ACC112 (cell line): ENCODE data around the gene LRBA.
"Not testable (repeated sequence)": the region's sequence is repeated elsewhere in the genome, so short reads cannot be mapped to it uniquely, and the experiment has no call there.

Experiments used
- H2AFZ ChIP-seq: fragments of 200-600 bp; sonication (generic); one replicate; pipeline ENCODE4 v1.6.0; 2017; ENCODE audit warnings: antibody characterized with exemption, low read length; ENCODE audit not compliant: unreplicated experiment
- H3K27ac ChIP-seq: fragments of 200-600 bp; sonication (generic); 2 replicates; pipeline ENCODE4 v1.5.1; 2014; ENCODE audit warnings: low read depth, mild to moderate bottlenecking, antibody characterized with exemption, low read length, moderate library complexity
- H3K27me3 ChIP-seq: fragments of 200-600 bp; sonication (generic); 2 replicates; pipeline ENCODE4 v1.6.1; 2014; ENCODE audit warnings: mild to moderate bottlenecking, antibody characterized with exemption, low read length, moderate library complexity, mixed read lengths; ENCODE audit not compliant: insufficient read depth
- H3K36me3 ChIP-seq: fragments of 200-600 bp; sonication (generic); 2 replicates; pipeline ENCODE4 v1.6.1; 2016; ENCODE audit warnings: mild to moderate bottlenecking, antibody characterized with exemption, low read length, moderate library complexity, mixed read lengths; ENCODE audit not compliant: insufficient read depth
- H3K4me1 ChIP-seq: fragments of 200-600 bp; sonication (generic); one replicate; pipeline ENCODE4 v1.6.1; 2016; ENCODE audit warnings: low read length, mixed read lengths; ENCODE audit not compliant: insufficient read depth, unreplicated experiment, control insufficient read depth
- H3K4me3 ChIP-seq: fragments of 200-600 bp; sonication (generic); 2 replicates; pipeline ENCODE4 v1.5.1; 2014; ENCODE audit warnings: mild to moderate bottlenecking, low read depth, low read length
- H3K79me2 ChIP-seq: fragments of 200-600 bp; sonication (generic); one replicate; pipeline ENCODE4 v1.6.0; 2016; ENCODE audit warnings: low read length; ENCODE audit not compliant: control insufficient read depth, unreplicated experiment, insufficient read depth

Gene LRBA

GRCh38 chr4:151015459-151016347 lies 619 bp upstream of the LRBA start:
- Histone ChIP-seq H3K27me3 (no peaks in the 10 kb centered on the region), H3K36me3 (no peaks in the 10 kb centered on the region), H3K4me1 (peaks cover 14% of the 10 kb centered on the region), H3K27ac (peak overlapping the region; percentile 50; the same call in 1 of the 2 replicates), H3K79me2 (peaks cover 22% of the 10 kb centered on the region), H3K4me3 (peak overlapping the region; percentile 100), H2AFZ (peak overlapping the region; percentile 100)

GRCh38 chr4:151013944-151014343 lies 1.1 kb downstream of the LRBA start:
- Histone ChIP-seq H2AFZ (peak overlapping the region; percentile 100), H3K79me2 (peaks cover 22% of the 10 kb centered on the region), H3K36me3 (no peaks in the 10 kb centered on the region), H3K27ac (no peak overlapping the region), H3K4me3 (peak overlapping the region; percentile 100), H3K27me3 (no peaks in the 10 kb centered on the region), H3K4me1 (peaks cover 14% of the 10 kb centered on the region)

DNA sequence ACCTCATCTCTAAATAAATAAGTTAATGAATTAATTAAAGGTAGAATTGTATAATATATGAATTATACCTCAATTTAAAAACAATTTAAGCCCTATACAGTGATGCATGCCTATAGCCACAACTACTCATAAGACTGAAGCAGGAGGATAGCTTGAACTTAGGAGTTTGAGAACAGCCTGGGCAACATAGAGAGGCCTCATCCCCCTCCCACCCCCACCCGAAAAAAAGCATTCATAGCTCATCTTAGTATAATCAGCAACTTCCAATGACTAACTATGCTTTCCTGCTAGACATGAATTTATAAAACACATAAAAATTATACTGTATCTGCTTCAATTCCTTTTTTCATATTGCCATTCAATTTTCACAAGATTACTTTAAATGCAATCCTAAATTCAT lies 1.6 kb downstream of the LRBA start:
- no peaks in the 10 kb centered on the region for H3K36me3 ChIP-seq
- no peaks in the 10 kb centered on the region for H3K27me3 ChIP-seq
- no peak overlapping the region for H2AFZ ChIP-seq
- H3K4me3 ChIP-seq, result peak overlapping the region; percentile 100
- H3K4me1 ChIP-seq, result peaks cover 14% of the 10 kb centered on the region
- no peak overlapping the region for H3K27ac ChIP-seq
- H3K79me2 ChIP-seq, result peaks cover 22% of the 10 kb centered on the region

- Histone ChIP-seq H2AFZ (no peak overlapping the region), H3K27ac (no peak overlapping the region), H3K79me2 (peaks cover 22% of the 10 kb centered on the region), H3K27me3 (no peaks in the 10 kb centered on the region), H3K4me1 (peaks cover 14% of the 10 kb centered on the region), H3K36me3 (no peaks in the 10 kb centered on the region), H3K4me3 (peak overlapping the region; percentile 100)
Observed at GRCh38 chr4:151012820-151013219, 2.3 kb downstream of the LRBA start.

GRCh38 chr4:151012376-151012775 lies 2.7 kb downstream of the LRBA start:
- no peak overlapping the region for H2AFZ ChIP-seq
- no peak overlapping the region for H3K27ac ChIP-seq
- H3K27me3 ChIP-seq, result no peaks in the 10 kb centered on the region
- H3K4me1 ChIP-seq, result peaks cover 14% of the 10 kb centered on the region
- peaks cover 22% of the 10 kb centered on the region for H3K79me2 ChIP-seq
- H3K36me3 ChIP-seq, result no peaks in the 10 kb centered on the region
- H3K4me3 ChIP-seq, result no peak overlapping the region

- Histone ChIP-seq H3K79me2 (peaks cover 19% of the 10 kb centered on the region), H3K4me3 (no peak overlapping the region), H2AFZ (no peak overlapping the region), H3K36me3 (no peaks in the 10 kb centered on the region), H3K27ac (no peak overlapping the region), H3K4me1 (peaks cover 3% of the 10 kb centered on the region), H3K27me3 (no peaks in the 10 kb centered on the region)
Observed at GRCh38 chr4:151004222-151004621, 10.9 kb downstream of the LRBA start.

GRCh38 chr4:151000747-151001429 lies 14.2 kb downstream of the LRBA start:
- no peak overlapping the region for H3K27ac ChIP-seq
- peaks cover 21% of the 10 kb centered on the region for H3K79me2 ChIP-seq
- no peak overlapping the region for H3K4me3 ChIP-seq
- no peak overlapping the region for H2AFZ ChIP-seq
- no peaks in the 10 kb centered on the region for H3K27me3 ChIP-seq
- H3K36me3 ChIP-seq, result no peaks in the 10 kb centered on the region
- H3K4me1 ChIP-seq, result peaks cover 8% of the 10 kb centered on the region

DNA sequence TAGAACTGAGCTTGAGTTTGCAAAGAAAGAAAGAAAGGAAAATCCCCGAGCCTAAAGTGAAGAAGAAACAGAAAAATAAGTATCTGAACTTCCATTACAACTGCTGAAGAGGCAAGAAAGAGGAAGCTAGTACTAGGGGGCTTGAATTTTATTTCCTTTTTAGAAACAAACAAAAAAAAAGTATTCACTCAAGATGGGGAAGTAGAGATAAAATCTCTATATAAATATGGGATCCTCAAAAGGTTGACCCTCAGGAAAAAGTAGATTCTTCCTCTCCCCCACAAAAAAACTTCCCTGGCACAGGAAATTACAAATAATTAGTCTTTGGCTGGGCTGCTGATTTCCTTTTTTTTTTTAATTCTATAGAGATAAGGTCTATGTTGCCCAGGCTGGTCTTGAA lies 16.0 kb downstream of the LRBA start:
- H3K4me1 ChIP-seq, result peaks cover 6% of the 10 kb centered on the region
- no peaks in the 10 kb centered on the region for H3K27me3 ChIP-seq
- no peak overlapping the region for H2AFZ ChIP-seq
- H3K79me2 ChIP-seq, result peaks cover 20% of the 10 kb centered on the region
- H3K27ac ChIP-seq, result no peak overlapping the region
- H3K36me3 ChIP-seq, result no peaks in the 10 kb centered on the region
- no peak overlapping the region for H3K4me3 ChIP-seq

DNA sequence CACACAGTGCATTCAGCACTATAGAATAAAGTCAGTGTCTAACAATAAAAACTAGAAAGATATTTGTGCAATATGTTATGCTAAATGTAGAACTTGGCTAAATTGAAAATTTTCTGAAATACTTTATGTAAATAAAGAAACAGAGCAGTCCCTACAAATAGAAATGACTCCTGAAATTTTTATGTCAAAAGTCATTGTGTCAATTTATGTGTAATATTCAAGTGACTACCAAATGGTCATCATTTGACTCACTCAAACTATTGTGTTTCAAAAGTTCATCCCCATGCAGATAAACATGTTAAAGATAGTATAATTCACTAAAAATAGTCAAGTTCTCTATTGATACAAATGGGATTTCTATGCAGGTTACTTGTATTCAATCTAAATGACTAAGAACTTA lies 17.9 kb downstream of the LRBA start:
- Histone ChIP-seq H3K27me3 (no peaks in the 10 kb centered on the region), H3K36me3 (no peaks in the 10 kb centered on the region), H3K4me1 (peaks cover 6% of the 10 kb centered on the region), H3K27ac (no peak overlapping the region), H3K4me3 (no peak overlapping the region), H2AFZ (no peak overlapping the region), H3K79me2 (peaks cover 21% of the 10 kb centered on the region)

DNA sequence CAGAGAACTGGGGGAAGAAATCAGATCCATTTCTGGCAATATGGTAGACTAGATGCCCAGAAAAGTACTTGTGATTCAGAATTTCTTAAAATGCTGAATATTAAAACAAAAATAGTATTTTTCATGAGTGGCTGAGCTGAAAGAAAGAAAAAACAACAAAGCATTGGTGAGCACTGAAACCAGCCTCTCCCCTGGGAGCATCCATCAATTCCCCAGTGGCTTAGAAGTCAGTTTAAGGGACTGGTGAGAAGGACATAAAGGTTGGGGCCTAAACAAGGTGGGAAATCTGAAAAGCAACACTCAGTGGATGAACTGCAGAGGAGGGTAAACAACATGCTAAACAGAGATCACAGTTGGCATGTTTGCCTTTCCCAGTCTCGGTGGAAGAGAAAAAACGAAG lies 20.4 kb downstream of the LRBA start:
- Histone ChIP-seq H3K4me3 (no peak overlapping the region), H3K36me3 (no peaks in the 10 kb centered on the region), H3K79me2 (peaks cover 9% of the 10 kb centered on the region), H3K27ac (no peak overlapping the region), H3K4me1 (peaks cover 6% of the 10 kb centered on the region), H3K27me3 (no peaks in the 10 kb centered on the region), H2AFZ (no peak overlapping the region)

DNA sequence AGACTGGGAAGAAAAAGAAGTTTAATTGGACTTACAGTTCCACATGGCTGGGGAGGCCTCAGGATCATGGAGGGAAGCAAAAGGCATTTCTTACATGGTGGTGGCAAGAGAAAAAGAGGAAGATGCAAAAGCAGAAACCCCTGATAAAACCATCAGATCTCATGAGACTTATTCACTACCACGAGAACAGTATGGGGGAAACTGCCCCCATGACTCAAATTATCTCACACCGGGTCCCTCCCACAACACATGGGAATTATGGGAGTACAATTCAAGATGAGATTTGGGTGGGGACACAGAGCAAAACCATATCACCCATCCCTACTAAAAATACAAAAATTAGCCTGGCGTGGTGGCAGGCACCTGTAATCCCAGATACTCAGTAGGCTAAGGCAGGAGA lies 21.5 kb downstream of the LRBA start:
- H3K36me3 ChIP-seq, H3K27ac ChIP-seq, H3K27me3 ChIP-seq, H3K79me2 ChIP-seq, H3K4me3 ChIP-seq, H3K4me1 ChIP-seq, H2AFZ ChIP-seq: not testable (repeated sequence)
